Subcutaneous adipose tissue (tissue), 4 donors: ENCODE results near the gene GSTM3. TPM values are rescaled to one million over a fixed set of nuclear protein-coding genes. Genes with fewer than 3 reads are reported as not detected.

Experiments
- CTCF ChIP-seq: fragments of 450-650 bp; IDR thresholded peaks from one replicate; pipeline ENCODE4 v1.5.1; 2016; ENCODE audit warnings: low read depth, mild to moderate bottlenecking, control low read depth, antibody characterized with exemption, moderate library complexity
- total RNA-seq, 4 donors: library from RNA; depleted of rRNA; stranded (reverse); fragments of >200 nt; gene quantifications; one replicate each; pipeline ENCODE4 v1.1.0, GENCODE V29; 2016

Gene GSTM3
- total RNA-seq, 4 donors from 2014 or later: 38.2 to 62.8 (median 45.7) TPM

GRCh38 chr1:109726007-109726406 is 14.8 kb downstream of the GSTM3 start:
- no peak for TF ChIP-seq CTCF

- no peak for TF ChIP-seq CTCF
Measured at GRCh38 chr1:109725510-109725909, 15.3 kb downstream of the GSTM3 start.

- TF ChIP-seq CTCF: no peak
Measured at GRCh38 chr1:109724933-109725332, 15.9 kb downstream of the GSTM3 start.

GRCh38 chr1:109722908-109723691 is 17.7 kb downstream of the GSTM3 start:
- TF ChIP-seq CTCF: no peak

GRCh38 chr1:109721971-109722370 is 18.9 kb downstream of the GSTM3 start:
- TF ChIP-seq CTCF: no peak

GRCh38 chr1:109721042-109721441 is 19.8 kb downstream of the GSTM3 start:
- TF ChIP-seq CTCF: no peak

- no peak for TF ChIP-seq CTCF
Measured at GRCh38 chr1:109719337-109719837, 21.5 kb downstream of the GSTM3 start.
